HepG2 (cell line): ENCODE data around the gene EIF4G2. TPM values are rescaled to one million over a fixed set of nuclear protein-coding genes. Genes with fewer than 3 reads are reported as not detected.
A peak's percentile ranks its signal among the peaks of the same experiment; 100 is the strongest.

ENCODE experiments used
- ARNT2 ChIP-seq: sonication (generic); formaldehyde crosslinking; IDR thresholded peaks from 2 replicates; pipeline ENCODE4 v1.8.0; 2022; ENCODE audit warnings: mild to moderate bottlenecking, low read depth, missing genetic modification reagents, moderate library complexity
- BORCS8-MEF2B ChIP-seq: sonication (generic); formaldehyde crosslinking; IDR thresholded peaks from 2 replicates; pipeline ENCODE4 v1.8.0; 2022; ENCODE audit warnings: mild to moderate bottlenecking, missing genetic modification reagents
- ERF ChIP-seq: IDR thresholded peaks from 2 replicates; pipeline ENCODE4 v1.6.1; 2018; ENCODE audit warnings: missing biosample characterization, missing genetic modification reagents
- GATAD1 ChIP-seq: IDR thresholded peaks from 2 replicates; pipeline ENCODE4 v1.6.1; 2016; ENCODE audit warnings: missing genetic modification reagents, missing compliant biosample characterization
- HDAC6 ChIP-seq: fragments of 200-600 bp; sonication (generic); IDR thresholded peaks from 2 replicates; pipeline ENCODE4 v1.7.0; 2017; ENCODE audit warnings: mild to moderate bottlenecking, antibody characterized with exemption, low read length, low read depth
- NFE2L1 ChIP-seq: sonication (generic); formaldehyde crosslinking; IDR thresholded peaks from 2 replicates; pipeline ENCODE4 v1.4.0; 2020; ENCODE audit warnings: missing genetic modification reagents, mild to moderate bottlenecking, borderline replicate concordance
- SAP130 ChIP-seq: IDR thresholded peaks from 2 replicates; pipeline ENCODE4 v1.6.1; 2016; ENCODE audit warnings: low read depth
- SATB2 ChIP-seq: sonication (generic); formaldehyde crosslinking; IDR thresholded peaks from 2 replicates; pipeline ENCODE4 v1.5.0; 2020; ENCODE audit warnings: missing genetic modification reagents
- ZBTB42 ChIP-seq: sonication (generic); formaldehyde crosslinking; IDR thresholded peaks from 2 replicates; pipeline ENCODE4 v1.5.0; 2020; ENCODE audit warnings: mild to moderate bottlenecking, missing genetic modification reagents
- ZBTB7B ChIP-seq: sonication (generic); formaldehyde crosslinking; IDR thresholded peaks from 2 replicates; pipeline ENCODE4 v1.4.0; 2020; ENCODE audit warnings: missing genetic modification reagents
- ZNF136 ChIP-seq: sonication (generic); formaldehyde crosslinking; IDR thresholded peaks from 2 replicates; pipeline ENCODE4 v1.8.1; 2022; ENCODE audit warnings: low read depth, mild to moderate bottlenecking, moderate library complexity, missing genetic modification reagents
- ZNF775 ChIP-seq: sonication (generic); formaldehyde crosslinking; IDR thresholded peaks from 2 replicates; pipeline ENCODE4 v1.4.0; 2020; ENCODE audit warnings: missing genetic modification reagents, mild to moderate bottlenecking, moderate library complexity, borderline replicate concordance
- ZNF792 ChIP-seq: IDR thresholded peaks from 2 replicates; pipeline ENCODE4 v1.6.1; 2016
- polyA plus RNA-seq, 8 experiments: library from polyadenylated mRNA; depleted of rRNA in 3 of 8; stranded (reverse) in 7 of 8; unstranded in 1 of 8; fragments of >200 nt; fragmentation: Illumina TruSeq in 4 of 8; extraction: Trizol in 4 of 8; gene quantifications; 2 replicates each; pipeline versions ENCODE4 v1.2.1 to v1.2.3, GENCODE V29; 2011 to 2016; ENCODE audit warnings: low read depth in 4 of 8, missing spikeins in 1 of 8, mixed read lengths in 1 of 8; ENCODE audit not compliant: insufficient read depth in 1 of 8
- total RNA-seq, 5 experiments: library from RNA; depleted of rRNA; stranded (reverse); fragments of >200 nt; fragmentation: Illumina TruSeq; extraction: Trizol; gene quantifications; 2 replicates each; pipeline ENCODE4 v1.2.3, GENCODE V29; 2016; ENCODE audit warnings: low read depth in 1 of 5
- TF ChIP-seq, protein P1 (sequence below): sonication (generic); formaldehyde crosslinking; IDR thresholded peaks from 2 replicates; pipeline ENCODE4 v1.4.0; 2020; ENCODE audit warnings: mild to moderate bottlenecking, missing genetic modification reagents
- TF ChIP-seq, protein P2 (sequence below): sonication (generic); formaldehyde crosslinking; IDR thresholded peaks from 2 replicates; pipeline ENCODE4 v1.4.0; 2020; ENCODE audit warnings: missing genetic modification reagents
- TF ChIP-seq, protein P3 (sequence below): sonication (generic); formaldehyde crosslinking; IDR thresholded peaks from 2 replicates; pipeline ENCODE4 v1.4.0; 2020; ENCODE audit warnings: low read depth, mild to moderate bottlenecking, missing genetic modification reagents
- TF ChIP-seq, protein P4 (sequence below): sonication (generic); formaldehyde crosslinking; IDR thresholded peaks from 2 replicates; pipeline ENCODE4 v1.4.0; 2020; ENCODE audit warnings: mild to moderate bottlenecking, missing genetic modification reagents
- TF ChIP-seq, protein P5 (sequence below): sonication (generic); formaldehyde crosslinking; IDR thresholded peaks from 2 replicates; pipeline ENCODE4 v1.8.0; 2022; ENCODE audit warnings: mild to moderate bottlenecking, missing genetic modification reagents, borderline replicate concordance

EIF4G2 gene
- total and polyA plus RNA-seq, 2 of the 13 experiments (the other 11 are each of a cell fraction or from before 2014, with no cell fraction given): 362 to 546 TPM

DNA sequence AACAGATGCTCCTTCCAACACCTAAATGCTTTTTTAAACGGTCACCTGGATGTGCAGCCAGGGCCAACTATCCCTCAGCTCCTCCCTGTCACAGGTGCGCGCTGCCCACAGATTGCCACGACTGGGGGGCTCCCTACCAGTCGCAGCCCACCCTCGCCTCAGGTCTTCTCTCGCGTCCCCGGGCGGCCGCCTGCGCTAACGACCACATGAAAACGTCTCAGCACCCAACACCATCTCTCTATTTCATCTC is 48.7 kb upstream of the EIF4G2 start (continued):
- TF ChIP-seq, protein P1, sequence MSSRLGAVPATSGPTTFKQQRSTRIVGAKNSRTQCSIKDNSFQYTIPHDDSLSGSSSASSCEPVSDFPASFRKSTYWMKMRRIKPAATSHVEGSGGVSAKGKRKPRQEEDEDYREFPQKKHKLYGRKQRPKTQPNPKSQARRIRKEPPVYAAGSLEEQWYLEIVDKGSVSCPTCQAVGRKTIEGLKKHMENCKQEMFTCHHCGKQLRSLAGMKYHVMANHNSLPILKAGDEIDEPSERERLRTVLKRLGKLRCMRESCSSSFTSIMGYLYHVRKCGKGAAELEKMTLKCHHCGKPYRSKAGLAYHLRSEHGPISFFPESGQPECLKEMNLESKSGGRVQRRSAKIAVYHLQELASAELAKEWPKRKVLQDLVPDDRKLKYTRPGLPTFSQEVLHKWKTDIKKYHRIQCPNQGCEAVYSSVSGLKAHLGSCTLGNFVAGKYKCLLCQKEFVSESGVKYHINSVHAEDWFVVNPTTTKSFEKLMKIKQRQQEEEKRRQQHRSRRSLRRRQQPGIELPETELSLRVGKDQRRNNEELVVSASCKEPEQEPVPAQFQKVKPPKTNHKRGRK: no peak
- TF ChIP-seq BORCS8-MEF2B (CRISPR knock-in tag) (peak; percentile 11; the same call in 1 of the 2 replicates), ZBTB42 (CRISPR knock-in tag) (no peak), ERF (CRISPR knock-in tag) (peak; percentile 17; the same call in 1 of the 2 replicates), ARNT2 (CRISPR knock-in tag) (peak; percentile 0; the same call in 1 of the 2 replicates), GATAD1 (CRISPR knock-in tag) (no peak), NFE2L1 (no peak), SATB2 (CRISPR knock-in tag) (no peak), SAP130 (CRISPR knock-in tag) (peak; percentile 14; the same call in 1 of the 2 replicates), ZNF792 (CRISPR knock-in tag) (peak; percentile 19; the same call in 1 of the 2 replicates), HDAC6 (no peak), ZNF775 (CRISPR knock-in tag) (no peak), ZBTB7B (CRISPR knock-in tag) (peak; percentile 80), ZNF136 (CRISPR knock-in tag) (no peak)
- TF ChIP-seq, protein P2, sequence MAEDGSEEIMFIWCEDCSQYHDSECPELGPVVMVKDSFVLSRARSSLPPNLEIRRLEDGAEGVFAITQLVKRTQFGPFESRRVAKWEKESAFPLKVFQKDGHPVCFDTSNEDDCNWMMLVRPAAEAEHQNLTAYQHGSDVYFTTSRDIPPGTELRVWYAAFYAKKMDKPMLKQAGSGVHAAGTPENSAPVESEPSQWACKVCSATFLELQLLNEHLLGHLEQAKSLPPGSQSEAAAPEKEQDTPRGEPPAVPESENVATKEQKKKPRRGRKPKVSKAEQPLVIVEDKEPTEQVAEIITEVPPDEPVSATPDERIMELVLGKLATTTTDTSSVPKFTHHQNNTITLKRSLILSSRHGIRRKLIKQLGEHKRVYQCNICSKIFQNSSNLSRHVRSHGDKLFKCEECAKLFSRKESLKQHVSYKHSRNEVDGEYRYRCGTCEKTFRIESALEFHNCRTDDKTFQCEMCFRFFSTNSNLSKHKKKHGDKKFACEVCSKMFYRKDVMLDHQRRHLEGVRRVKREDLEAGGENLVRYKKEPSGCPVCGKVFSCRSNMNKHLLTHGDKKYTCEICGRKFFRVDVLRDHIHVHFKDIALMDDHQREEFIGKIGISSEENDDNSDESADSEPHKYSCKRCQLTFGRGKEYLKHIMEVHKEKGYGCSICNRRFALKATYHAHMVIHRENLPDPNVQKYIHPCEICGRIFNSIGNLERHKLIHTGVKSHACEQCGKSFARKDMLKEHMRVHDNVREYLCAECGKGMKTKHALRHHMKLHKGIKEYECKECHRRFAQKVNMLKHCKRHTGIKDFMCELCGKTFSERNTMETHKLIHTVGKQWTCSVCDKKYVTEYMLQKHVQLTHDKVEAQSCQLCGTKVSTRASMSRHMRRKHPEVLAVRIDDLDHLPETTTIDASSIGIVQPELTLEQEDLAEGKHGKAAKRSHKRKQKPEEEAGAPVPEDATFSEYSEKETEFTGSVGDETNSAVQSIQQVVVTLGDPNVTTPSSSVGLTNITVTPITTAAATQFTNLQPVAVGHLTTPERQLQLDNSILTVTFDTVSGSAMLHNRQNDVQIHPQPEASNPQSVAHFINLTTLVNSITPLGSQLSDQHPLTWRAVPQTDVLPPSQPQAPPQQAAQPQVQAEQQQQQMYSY (CRISPR knock-in tag): no peak
- TF ChIP-seq, protein P3, sequence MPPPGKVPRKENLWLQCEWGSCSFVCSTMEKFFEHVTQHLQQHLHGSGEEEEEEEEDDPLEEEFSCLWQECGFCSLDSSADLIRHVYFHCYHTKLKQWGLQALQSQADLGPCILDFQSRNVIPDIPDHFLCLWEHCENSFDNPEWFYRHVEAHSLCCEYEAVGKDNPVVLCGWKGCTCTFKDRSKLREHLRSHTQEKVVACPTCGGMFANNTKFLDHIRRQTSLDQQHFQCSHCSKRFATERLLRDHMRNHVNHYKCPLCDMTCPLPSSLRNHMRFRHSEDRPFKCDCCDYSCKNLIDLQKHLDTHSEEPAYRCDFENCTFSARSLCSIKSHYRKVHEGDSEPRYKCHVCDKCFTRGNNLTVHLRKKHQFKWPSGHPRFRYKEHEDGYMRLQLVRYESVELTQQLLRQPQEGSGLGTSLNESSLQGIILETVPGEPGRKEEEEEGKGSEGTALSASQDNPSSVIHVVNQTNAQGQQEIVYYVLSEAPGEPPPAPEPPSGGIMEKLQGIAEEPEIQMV (CRISPR knock-in tag): no peak
- TF ChIP-seq, protein P4, sequence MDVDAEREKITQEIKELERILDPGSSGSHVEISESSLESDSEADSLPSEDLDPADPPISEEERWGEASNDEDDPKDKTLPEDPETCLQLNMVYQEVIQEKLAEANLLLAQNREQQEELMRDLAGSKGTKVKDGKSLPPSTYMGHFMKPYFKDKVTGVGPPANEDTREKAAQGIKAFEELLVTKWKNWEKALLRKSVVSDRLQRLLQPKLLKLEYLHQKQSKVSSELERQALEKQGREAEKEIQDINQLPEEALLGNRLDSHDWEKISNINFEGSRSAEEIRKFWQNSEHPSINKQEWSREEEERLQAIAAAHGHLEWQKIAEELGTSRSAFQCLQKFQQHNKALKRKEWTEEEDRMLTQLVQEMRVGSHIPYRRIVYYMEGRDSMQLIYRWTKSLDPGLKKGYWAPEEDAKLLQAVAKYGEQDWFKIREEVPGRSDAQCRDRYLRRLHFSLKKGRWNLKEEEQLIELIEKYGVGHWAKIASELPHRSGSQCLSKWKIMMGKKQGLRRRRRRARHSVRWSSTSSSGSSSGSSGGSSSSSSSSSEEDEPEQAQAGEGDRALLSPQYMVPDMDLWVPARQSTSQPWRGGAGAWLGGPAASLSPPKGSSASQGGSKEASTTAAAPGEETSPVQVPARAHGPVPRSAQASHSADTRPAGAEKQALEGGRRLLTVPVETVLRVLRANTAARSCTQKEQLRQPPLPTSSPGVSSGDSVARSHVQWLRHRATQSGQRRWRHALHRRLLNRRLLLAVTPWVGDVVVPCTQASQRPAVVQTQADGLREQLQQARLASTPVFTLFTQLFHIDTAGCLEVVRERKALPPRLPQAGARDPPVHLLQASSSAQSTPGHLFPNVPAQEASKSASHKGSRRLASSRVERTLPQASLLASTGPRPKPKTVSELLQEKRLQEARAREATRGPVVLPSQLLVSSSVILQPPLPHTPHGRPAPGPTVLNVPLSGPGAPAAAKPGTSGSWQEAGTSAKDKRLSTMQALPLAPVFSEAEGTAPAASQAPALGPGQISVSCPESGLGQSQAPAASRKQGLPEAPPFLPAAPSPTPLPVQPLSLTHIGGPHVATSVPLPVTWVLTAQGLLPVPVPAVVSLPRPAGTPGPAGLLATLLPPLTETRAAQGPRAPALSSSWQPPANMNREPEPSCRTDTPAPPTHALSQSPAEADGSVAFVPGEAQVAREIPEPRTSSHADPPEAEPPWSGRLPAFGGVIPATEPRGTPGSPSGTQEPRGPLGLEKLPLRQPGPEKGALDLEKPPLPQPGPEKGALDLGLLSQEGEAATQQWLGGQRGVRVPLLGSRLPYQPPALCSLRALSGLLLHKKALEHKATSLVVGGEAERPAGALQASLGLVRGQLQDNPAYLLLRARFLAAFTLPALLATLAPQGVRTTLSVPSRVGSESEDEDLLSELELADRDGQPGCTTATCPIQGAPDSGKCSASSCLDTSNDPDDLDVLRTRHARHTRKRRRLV: 0 out of 2 replicates have a peak, but pooled peaks have one; percentile 25
- TF ChIP-seq, protein P5, sequence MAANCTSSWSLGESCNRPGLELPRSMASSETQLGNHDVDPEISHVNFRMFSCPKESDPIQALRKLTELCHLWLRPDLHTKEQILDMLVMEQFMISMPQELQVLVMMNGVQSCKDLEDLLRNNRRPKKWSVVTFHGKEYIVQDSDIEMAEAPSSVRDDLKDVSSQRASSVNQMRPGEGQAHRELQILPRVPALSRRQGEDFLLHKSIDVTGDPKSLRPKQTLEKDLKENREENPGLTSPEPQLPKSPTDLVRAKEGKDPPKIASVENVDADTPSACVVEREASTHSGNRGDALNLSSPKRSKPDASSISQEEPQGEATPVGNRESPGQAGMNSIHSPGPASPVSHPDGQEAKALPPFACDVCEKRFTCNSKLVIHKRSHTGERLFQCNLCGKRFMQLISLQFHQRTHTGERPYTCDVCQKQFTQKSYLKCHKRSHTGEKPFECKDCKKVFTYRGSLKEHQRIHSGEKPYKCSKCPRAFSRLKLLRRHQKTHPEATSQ (CRISPR knock-in tag): no peak
